ENCODE results near the gene HPSE.
"Not testable (repeated sequence)": the region's sequence is repeated elsewhere in the genome, so short reads cannot be mapped to it uniquely, and the experiment has no call there.

DNA sequence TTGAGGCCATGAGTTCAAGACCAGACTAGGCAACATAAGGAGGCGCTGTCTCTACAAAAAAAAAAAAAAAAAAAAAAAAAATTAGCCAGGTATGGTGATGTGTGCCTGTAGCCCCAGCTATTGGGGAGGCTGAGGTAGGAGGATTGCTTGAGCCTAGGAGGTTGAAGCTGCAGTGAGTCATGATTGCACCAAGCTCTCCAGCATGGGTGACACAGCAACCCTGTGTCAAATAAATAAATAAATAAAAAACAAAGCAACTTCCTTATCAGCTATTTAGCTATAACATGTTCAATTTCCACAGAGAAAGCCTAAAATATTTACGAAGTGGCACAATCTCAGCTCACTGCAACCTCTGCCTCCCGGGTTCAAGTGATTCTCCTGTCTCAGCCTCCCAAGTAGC is 60.7 kb downstream of the HPSE start:
- not testable (repeated sequence) for TF ChIP-seq POLR2A (IDR thresholded peaks at IDR 0.05)
- TF ChIP-seq, protein P1, sequence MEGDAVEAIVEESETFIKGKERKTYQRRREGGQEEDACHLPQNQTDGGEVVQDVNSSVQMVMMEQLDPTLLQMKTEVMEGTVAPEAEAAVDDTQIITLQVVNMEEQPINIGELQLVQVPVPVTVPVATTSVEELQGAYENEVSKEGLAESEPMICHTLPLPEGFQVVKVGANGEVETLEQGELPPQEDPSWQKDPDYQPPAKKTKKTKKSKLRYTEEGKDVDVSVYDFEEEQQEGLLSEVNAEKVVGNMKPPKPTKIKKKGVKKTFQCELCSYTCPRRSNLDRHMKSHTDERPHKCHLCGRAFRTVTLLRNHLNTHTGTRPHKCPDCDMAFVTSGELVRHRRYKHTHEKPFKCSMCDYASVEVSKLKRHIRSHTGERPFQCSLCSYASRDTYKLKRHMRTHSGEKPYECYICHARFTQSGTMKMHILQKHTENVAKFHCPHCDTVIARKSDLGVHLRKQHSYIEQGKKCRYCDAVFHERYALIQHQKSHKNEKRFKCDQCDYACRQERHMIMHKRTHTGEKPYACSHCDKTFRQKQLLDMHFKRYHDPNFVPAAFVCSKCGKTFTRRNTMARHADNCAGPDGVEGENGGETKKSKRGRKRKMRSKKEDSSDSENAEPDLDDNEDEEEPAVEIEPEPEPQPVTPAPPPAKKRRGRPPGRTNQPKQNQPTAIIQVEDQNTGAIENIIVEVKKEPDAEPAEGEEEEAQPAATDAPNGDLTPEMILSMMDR (IDR thresholded peaks at IDR 0.05), result not testable (repeated sequence)
